ENCODE results near the gene GNG7.
"Not testable (repeated sequence)": the region's sequence is repeated elsewhere in the genome, so short reads cannot be mapped to it uniquely, and the experiment has no call there.

Gene GNG7

DNA sequence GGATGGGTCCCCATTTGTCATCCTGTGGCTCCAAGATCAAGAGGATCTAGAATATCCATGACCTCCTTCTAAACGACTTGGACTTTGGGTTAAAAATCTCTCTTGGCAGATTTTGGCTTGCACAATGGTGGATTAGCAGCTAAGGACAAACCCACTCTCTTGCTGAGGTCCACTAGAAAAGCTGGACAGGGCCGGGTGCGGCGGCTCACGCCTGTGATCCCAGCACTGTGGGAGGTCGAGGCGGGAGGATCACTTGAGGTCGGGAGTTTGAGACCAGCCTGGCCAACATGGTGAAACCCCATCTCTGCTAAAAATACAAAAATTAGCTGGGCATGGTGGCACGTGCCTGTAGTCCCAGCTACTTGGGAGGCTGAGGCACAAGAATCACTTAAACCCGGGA lies 172.6 kb downstream of the GNG7 start:
- H3K4me3 Mint-ChIP-seq; H3K27ac Mint-ChIP-seq; H3K36me3 Mint-ChIP-seq (ENCODE audit: low read depth); H3K9me3 Mint-ChIP-seq; intact Hi-C loops (cut with micrococcal nuclease); H3K27me3 Mint-ChIP-seq: not testable (repeated sequence)
- H3K4me1 Mint-ChIP-seq (ENCODE audit: low read depth): peaks cover 18% of the 10 kb centered on the region

DNA sequence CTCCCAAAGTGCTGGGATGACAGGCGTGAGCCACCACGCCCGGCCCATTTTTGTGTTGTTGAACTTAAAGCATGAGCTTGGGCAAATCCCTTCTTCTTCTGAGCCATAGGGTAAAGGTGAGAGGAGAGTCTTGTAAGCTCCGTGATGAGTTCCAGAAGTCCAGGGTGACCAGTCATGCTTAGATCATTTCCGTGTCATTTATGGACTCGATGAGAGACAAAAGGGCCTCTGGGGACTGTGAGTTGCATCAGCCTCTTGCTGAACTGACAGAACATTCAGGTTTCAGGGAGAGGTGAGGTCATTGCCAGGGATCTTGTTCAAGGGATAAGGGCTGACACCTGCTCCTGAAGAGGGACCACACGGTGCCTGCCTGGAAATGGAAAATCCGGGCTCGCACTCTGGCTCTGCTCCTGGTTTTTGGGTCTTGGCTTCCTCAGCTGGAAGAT lies 173.0 kb downstream of the GNG7 start:
- Mint-ChIP-seq H3K36me3 (ENCODE audit: low read depth) (no peaks in the 10 kb centered on the region), H3K27ac (no peak overlapping the region), H3K4me3 (no peak overlapping the region), H3K9me3 (no peaks in the 10 kb centered on the region), H3K4me1 (ENCODE audit: low read depth) (peaks cover 13% of the 10 kb centered on the region), H3K27me3 (no peaks in the 10 kb centered on the region)
- intact Hi-C loops (cut with micrococcal nuclease): no loop called here

DNA sequence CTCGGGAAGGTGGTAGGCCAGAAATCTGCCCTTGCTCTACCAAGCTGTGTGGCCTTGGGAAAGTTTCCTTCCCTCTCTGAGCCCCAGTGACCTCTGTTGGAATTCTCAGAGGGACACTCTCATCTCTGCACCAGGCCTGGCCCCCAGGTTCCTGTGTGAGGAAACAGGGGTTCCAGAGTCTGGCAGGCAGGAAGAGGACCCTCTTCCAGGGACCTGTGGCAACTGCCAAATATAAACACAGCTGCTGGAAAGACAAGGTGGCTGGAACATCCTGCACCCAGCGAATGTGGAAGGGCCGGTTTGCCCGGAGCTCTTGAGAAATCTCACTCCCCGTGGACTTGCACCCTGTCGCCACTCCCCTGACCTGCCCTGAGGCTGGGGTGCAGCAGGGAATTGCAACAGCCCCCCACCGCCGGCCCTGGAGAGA lies 173.8 kb downstream of the GNG7 start:
- no peaks in the 10 kb centered on the region for H3K36me3 Mint-ChIP-seq (ENCODE audit: low read depth)
- H3K9me3 Mint-ChIP-seq: no peaks in the 10 kb centered on the region
- no peak overlapping the region for H3K4me3 Mint-ChIP-seq
- intact Hi-C loops (cut with micrococcal nuclease): no loop called here
- H3K27me3 Mint-ChIP-seq: no peaks in the 10 kb centered on the region
- H3K27ac Mint-ChIP-seq: no peak overlapping the region
- peaks cover 5% of the 10 kb centered on the region for H3K4me1 Mint-ChIP-seq (ENCODE audit: low read depth)

DNA sequence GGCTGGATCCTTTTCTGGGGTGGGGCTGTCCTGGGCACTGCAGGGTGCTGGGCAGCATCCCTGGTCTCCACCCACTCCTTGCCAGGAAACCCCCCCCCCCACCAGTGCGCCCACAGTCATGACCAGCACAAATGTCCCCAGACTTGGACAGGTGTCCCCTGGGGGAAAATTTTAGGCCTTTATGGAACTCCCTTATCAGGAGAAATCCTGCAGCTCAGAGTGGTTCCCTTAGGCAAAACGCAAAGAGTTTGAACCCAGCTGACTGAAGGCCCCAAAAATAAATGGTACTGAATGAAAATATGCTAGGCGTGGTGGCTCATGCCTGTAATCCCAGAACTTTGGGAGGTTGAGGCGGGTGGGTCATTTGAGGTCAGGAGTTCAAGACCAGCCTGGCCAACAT lies 174.8 kb downstream of the GNG7 start:
- H3K4me3 Mint-ChIP-seq: no peak overlapping the region
- no peaks in the 10 kb centered on the region for H3K9me3 Mint-ChIP-seq

DNA sequence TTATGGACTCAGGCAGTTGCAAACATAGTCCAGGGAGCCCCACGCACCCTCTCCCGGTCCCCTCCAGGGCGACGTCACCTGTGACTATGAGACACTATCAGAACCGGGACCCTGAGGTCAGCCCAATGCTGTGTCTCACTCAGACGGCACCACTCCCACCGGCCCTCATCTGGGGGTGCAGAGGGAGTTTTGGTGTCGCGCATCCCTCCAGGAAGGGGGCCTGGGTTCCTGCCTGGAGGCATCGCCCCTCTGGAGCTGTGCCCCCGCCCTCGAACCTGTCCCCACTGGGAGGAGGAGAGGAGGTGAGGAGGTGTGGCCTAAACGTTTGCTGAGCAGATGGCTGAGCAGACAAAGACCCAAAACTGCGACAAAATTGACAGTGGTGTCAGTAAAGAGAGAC lies 175.3 kb downstream of the GNG7 start:
- no peak overlapping the region for H3K4me3 Mint-ChIP-seq
- H3K9me3 Mint-ChIP-seq: no peaks in the 10 kb centered on the region
- intact Hi-C loops (cut with micrococcal nuclease): no loop called here
- H3K27ac Mint-ChIP-seq: no peak overlapping the region
- no peaks in the 10 kb centered on the region for H3K36me3 Mint-ChIP-seq (ENCODE audit: low read depth)
- no peaks in the 10 kb centered on the region for H3K27me3 Mint-ChIP-seq
- no peaks in the 10 kb centered on the region for H3K4me1 Mint-ChIP-seq (ENCODE audit: low read depth)

More for the DNA sequence above, 174.8 kb downstream of the GNG7 start:
- H3K27me3 Mint-ChIP-seq: no peaks in the 10 kb centered on the region
- no peaks in the 10 kb centered on the region for H3K36me3 Mint-ChIP-seq (ENCODE audit: low read depth)
- H3K4me1 Mint-ChIP-seq (ENCODE audit: low read depth): no peaks in the 10 kb centered on the region
- H3K27ac Mint-ChIP-seq: no peak overlapping the region
- intact Hi-C loops (cut with micrococcal nuclease): no loop called here

DNA sequence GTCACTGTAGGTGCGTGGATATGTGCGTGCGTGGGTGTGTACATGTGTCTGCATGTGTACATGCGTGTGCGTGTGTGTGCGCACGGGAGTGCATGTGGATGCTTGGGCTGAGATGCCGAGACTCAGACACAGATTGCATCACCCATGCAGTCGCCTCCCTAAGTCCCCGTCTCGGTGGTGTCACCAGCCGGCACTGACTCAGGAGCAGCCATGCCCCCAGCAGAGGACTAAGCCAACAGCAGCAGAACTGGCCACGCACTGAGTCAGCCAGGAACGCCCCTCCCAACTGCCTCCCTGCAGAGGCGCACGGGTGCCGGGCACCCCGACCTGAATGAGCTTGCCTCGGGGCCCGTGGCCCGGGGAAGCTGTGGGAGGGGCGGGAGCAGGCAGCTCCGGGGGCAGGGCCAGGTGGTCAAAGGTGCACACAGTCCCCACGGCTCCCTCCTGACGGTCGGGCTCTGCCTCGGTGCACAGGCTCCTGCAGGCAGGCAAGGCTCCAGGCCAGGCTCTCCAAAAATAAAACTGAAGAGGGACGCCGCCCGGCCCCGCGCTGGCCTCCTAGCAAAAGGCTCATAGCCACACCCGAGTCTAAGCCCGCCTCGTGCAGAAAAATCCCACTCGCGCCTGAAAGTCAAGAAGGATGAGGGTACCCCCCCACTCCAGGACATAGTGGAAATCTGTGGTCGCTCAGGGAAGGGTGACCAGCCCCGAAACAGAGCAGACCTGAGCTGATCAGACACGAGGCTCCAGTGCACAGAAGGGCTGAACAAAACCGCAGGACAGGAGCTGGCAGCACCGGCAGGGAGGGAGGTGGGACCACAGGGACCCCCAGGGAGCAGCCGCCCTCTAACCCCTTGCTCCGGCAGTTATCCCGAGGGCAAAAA lies 177.4 kb downstream of the GNG7 start:
- Mint-ChIP-seq H3K9me3 (no peaks in the 10 kb centered on the region), H3K27ac (no peak overlapping the region), H3K4me3 (no peak overlapping the region), H3K4me1 (ENCODE audit: low read depth) (no peaks in the 10 kb centered on the region), H3K36me3 (ENCODE audit: low read depth) (no peaks in the 10 kb centered on the region), H3K27me3 (no peaks in the 10 kb centered on the region)
- intact Hi-C loops (cut with micrococcal nuclease): no loop called here

DNA sequence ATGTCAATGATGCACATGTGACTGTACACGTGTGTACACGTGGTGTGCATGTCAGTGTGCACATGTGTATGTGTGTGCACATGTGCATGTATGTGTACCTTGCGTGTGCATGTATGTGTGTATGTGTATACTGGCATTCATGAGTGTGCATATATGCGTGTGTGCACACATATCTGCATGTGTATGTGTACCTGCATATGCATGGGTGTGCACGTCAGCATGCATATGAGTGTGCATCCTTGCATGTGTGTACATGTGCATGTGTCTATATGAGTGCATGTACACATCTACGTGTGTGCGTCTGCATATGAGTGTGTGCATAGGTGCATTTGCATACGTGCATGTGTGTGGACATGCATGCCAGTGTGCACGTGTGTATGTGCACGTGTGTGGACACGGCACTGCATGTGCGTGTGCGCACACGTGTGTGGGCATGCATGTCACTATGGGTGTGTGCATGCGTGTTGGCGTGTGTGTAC lies 178.1 kb downstream of the GNG7 start:
- no peaks in the 10 kb centered on the region for H3K36me3 Mint-ChIP-seq (ENCODE audit: low read depth)
- no peak overlapping the region for H3K4me3 Mint-ChIP-seq
- H3K27ac Mint-ChIP-seq: no peak overlapping the region
- no peaks in the 10 kb centered on the region for H3K4me1 Mint-ChIP-seq (ENCODE audit: low read depth)
- intact Hi-C loops (cut with micrococcal nuclease): no loop called here
- no peaks in the 10 kb centered on the region for H3K27me3 Mint-ChIP-seq
- H3K9me3 Mint-ChIP-seq: no peaks in the 10 kb centered on the region

DNA sequence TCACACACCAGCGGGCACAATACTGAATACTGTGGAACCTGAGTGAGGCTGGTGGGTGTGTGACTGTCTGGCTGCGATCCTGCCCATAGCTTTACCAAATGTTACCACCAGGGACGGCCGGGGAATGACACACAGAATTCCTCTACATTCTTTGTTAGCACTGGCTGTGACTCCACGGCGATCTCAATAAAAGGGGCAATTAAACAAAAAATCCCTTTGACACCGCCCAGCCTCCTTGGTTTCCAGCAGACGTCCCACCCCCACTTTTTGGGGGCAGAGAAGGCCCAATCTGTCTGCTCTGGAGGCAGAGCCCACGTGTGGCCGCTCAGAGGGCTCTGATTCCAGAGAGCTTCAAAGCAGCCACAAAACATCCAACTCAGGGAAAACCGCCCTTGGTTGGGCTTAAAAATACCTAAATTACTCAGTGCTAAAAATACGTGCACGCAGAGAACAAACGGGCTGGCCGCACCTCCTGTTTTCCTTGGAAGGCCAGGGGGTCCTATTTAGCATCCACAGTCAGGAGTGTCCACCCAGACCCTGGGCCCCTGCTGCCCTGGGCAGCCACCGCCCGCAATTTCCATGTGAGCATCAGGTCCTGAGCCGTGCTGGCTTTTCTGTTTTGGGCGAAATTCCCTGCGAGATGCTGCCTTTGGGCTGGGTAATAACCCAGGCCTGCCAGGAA lies 178.7 kb downstream of the GNG7 start:
- H3K4me1 Mint-ChIP-seq (ENCODE audit: low read depth): no peaks in the 10 kb centered on the region
- H3K36me3 Mint-ChIP-seq (ENCODE audit: low read depth): no peaks in the 10 kb centered on the region
- H3K4me3 Mint-ChIP-seq: no peak overlapping the region
- intact Hi-C loops (cut with micrococcal nuclease): no loop called here
- H3K9me3 Mint-ChIP-seq: no peaks in the 10 kb centered on the region
- H3K27me3 Mint-ChIP-seq: no peaks in the 10 kb centered on the region
- no peak overlapping the region for H3K27ac Mint-ChIP-seq

DNA sequence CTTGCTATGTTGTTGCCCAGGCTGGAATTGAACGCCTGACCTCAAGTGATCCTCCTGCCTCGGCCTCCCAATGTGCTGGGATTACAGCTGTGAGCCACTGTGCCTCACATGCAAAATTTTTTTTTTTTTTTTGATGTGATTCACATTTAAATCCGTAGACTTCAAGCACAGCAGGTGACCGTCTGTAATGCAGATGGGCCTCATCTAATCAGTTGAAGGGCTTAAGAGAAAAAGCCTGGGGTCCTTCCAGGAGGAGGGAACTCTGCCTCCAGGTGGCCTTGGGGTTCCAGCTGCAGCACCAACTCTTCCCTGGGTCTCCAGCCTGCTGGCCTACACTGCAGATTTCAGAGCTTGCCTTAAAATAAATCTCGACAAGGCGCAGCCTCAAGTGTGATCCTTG lies 183.0 kb downstream of the GNG7 start:
- H3K36me3 Mint-ChIP-seq (ENCODE audit: low read depth): no peaks in the 10 kb centered on the region
- intact Hi-C loops (cut with micrococcal nuclease): no loop called here

DNA sequence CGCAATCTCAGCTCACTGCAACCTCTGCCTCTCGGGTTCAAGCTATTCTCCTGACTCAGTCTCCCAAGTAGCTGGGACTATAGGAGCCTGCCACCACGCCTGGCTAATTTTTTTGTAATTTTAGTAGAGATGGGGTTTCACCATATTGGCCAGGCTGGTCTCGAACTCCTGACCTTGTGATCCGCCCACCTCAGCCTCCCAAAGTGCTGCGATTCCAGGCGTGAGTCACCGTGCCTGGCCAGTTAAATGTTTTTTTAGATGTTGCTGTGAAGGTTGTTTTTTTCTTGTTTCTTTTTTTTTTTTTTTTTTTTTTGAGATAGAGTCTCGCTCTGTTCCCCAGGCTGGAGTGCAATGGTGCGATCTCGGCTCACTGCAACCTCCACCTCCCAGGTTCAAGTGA lies 183.6 kb downstream of the GNG7 start:
- H3K9me3 Mint-ChIP-seq; intact Hi-C loops (cut with micrococcal nuclease); H3K36me3 Mint-ChIP-seq (ENCODE audit: low read depth); H3K27ac Mint-ChIP-seq; H3K4me1 Mint-ChIP-seq (ENCODE audit: low read depth); H3K4me3 Mint-ChIP-seq; H3K27me3 Mint-ChIP-seq: not testable (repeated sequence)

More for the DNA sequence above, 183.0 kb downstream of the GNG7 start:
- Mint-ChIP-seq H3K27me3 (no peaks in the 10 kb centered on the region), H3K4me3 (no peak overlapping the region), H3K27ac (no peak overlapping the region), H3K9me3 (no peaks in the 10 kb centered on the region), H3K4me1 (ENCODE audit: low read depth) (no peaks in the 10 kb centered on the region)

DNA sequence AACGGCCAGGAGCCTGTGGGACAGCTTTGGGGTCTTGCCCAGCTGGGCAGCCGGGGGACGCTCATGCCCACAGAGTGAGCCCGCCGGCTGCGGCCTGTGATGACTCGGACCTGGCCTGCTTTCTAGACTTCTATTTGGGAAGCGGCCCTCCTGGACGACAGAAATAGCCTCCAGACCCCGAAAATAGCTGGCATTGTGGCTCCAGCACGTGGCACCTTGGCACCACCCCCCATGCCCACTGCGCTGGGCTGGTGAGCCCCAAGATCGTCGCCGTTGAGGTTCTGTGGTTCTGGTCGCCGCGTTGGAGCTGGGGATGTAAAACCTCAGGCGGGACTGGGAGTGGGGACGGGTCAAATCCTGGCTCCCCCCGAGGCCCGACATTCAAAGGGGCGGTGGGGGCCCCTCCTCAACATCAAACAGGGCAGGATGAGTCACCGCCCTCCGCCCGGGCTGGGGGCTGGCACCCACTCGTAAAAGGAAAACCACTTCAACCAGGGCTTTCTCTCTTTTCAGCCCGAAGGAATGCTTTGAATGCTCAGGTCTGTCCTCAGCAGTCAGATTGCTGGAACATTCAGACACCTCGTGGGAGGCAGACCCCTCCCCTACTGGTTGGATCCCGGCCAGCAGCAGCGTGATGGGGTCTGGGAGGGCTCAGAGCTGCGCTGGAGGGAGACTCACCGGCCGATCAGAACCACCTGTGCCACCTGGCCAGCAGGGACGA lies 184.5 kb downstream of the GNG7 start:
- Mint-ChIP-seq H3K36me3 (ENCODE audit: low read depth) (no peaks in the 10 kb centered on the region), H3K27me3 (no peaks in the 10 kb centered on the region), H3K4me1 (ENCODE audit: low read depth) (no peaks in the 10 kb centered on the region), H3K4me3 (no peak overlapping the region), H3K27ac (no peak overlapping the region), H3K9me3 (no peaks in the 10 kb centered on the region)
- intact Hi-C loops (cut with micrococcal nuclease): no loop called here

DNA sequence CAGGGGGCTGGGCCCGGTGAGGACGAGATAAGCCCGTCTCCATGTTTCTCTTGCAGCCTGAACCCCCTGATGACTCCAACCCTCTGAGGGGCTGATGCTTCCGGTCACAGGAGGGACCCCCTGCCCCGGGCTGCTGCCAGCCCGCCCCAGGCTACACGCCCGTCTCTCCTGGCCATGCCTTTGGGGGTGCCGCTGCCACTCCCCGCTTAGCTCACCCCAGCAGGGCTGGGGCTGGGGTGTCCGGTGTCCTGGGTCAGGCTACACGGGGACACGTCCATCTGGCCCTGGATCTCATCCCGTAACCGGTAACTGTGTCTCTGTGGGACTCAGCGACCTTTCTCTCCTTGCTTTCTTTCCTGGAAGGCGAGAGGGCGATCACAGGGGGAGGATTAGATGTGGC lies 185.8 kb downstream of the GNG7 start:
- no peaks in the 10 kb centered on the region for H3K4me1 Mint-ChIP-seq (ENCODE audit: low read depth)
- no peaks in the 10 kb centered on the region for H3K9me3 Mint-ChIP-seq
- H3K27ac Mint-ChIP-seq: no peak overlapping the region
- intact Hi-C loops (cut with micrococcal nuclease): no loop called here
- no peaks in the 10 kb centered on the region for H3K27me3 Mint-ChIP-seq
- no peak overlapping the region for H3K4me3 Mint-ChIP-seq
- no peaks in the 10 kb centered on the region for H3K36me3 Mint-ChIP-seq (ENCODE audit: low read depth)

DNA sequence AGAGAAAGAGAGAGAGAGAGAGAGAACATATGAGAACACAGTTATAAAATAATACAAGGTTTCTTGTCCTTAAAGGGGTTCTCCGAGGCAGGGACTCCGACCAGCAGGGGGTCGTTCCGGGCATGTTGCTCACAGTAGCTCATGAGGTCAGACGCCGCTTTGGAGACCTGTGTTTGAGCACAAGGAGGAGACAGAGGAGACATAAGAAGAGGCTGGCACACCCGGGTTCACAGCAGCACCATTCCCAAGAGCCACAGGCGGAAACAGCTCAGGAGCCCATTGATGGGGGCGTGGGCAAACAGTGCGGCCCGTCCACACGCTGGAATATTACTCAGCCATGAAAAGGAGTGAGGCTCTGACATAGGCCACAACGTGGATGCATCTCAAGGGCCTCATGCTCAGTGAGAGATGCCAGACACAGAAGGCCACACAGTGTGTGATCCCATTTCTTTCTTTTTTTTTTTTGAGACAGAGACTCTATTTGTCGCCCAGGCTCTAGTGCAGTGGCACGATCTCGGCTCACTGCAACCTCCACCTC lies 187.4 kb downstream of the GNG7 start:
- Mint-ChIP-seq H3K4me1 (ENCODE audit: low read depth) (no peaks in the 10 kb centered on the region), H3K27me3 (peaks cover 1% of the 10 kb centered on the region), H3K36me3 (ENCODE audit: low read depth) (no peaks in the 10 kb centered on the region), H3K4me3 (no peak overlapping the region), H3K9me3 (no peaks in the 10 kb centered on the region), H3K27ac (no peak overlapping the region)
- intact Hi-C loops (cut with micrococcal nuclease): no loop called here

Measured in dendritic cell treated with granulocyte-macrophage colony-stimulating factor and Interleukin-4, amounts not matched to agents 40 ng/mL and 50 ng/mL, for 4 days (primary cell).